IPS-15b (cell line): ENCODE results near the gene TNKS1BP1.

ENCODE experiments used
- H3K27me3 ChIP-seq: one replicate; pipeline ENCODE4 v1.6.1; 2013; ENCODE audit warnings: low read length; ENCODE audit not compliant: control insufficient read depth, insufficient read depth
- H3K36me3 ChIP-seq: one replicate; pipeline ENCODE4 v1.6.1; 2013; ENCODE audit warnings: low read length; ENCODE audit not compliant: control insufficient read depth, insufficient read depth
- H3K4me1 ChIP-seq: one replicate; pipeline ENCODE4 v1.6.1; 2013; ENCODE audit warnings: mild to moderate bottlenecking, low read length; ENCODE audit not compliant: control insufficient read depth, insufficient read depth
- H3K4me3 ChIP-seq: one replicate; pipeline ENCODE4 v1.5.1; 2013; ENCODE audit warnings: low read depth, low read length
- H3K9ac ChIP-seq: one replicate; pipeline ENCODE4 v1.6.1; 2013; ENCODE audit warnings: low read depth, mild to moderate bottlenecking, low read length
- H3K9me3 ChIP-seq: one replicate; pipeline ENCODE4 v1.6.1; 2013; ENCODE audit warnings: mild to moderate bottlenecking, low read length; ENCODE audit not compliant: control insufficient read depth, insufficient read depth

Gene TNKS1BP1

GRCh38 chr11:57275582-57275981 is 49.2 kb downstream of the TNKS1BP1 start:
- Histone ChIP-seq H3K27me3 (no peaks in the 10 kb centered on the region), H3K4me1 (peaks cover 7% of the 10 kb centered on the region), H3K9ac (no peak overlapping the region), H3K9me3 (no peaks in the 10 kb centered on the region), H3K4me3 (no peak overlapping the region), H3K36me3 (no peaks in the 10 kb centered on the region)

DNA sequence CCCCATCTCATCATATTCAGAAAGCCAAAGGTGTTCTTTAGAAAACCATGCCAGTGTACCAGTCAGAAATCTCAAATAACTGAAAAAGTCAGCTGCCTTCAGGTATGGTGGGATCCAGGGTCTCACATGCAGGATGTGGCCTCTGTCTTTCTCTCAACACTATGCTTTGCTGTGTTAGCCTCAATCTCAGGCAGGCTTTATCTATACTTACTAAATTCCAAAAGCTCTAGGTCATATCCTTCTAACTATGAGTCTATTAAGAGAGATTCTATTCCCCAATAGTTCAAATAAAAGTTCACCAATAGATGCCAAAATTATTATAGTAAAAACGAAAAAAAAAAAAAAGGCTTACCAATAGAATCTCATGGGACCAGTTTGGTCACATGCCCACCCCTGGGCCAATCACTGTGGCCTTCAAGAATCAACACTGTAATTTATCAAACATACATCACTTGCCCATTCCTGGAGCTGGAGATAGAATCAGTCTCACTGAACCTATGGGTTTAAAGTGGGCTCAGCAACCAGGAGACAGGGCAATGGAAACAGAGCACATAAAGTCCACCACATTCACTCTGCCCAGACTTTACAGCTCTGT is 49.8 kb downstream of the TNKS1BP1 start:
- Histone ChIP-seq H3K36me3 (no peaks in the 10 kb centered on the region), H3K4me3 (no peak overlapping the region), H3K27me3 (no peaks in the 10 kb centered on the region), H3K9ac (no peak overlapping the region), H3K9me3 (no peaks in the 10 kb centered on the region), H3K4me1 (peaks cover 7% of the 10 kb centered on the region)

GRCh38 chr11:57273448-57274058 is 51.2 kb downstream of the TNKS1BP1 start:
- Histone ChIP-seq H3K4me1 (peaks cover 7% of the 10 kb centered on the region), H3K9me3 (no peaks in the 10 kb centered on the region), H3K36me3 (no peaks in the 10 kb centered on the region), H3K9ac (no peak overlapping the region), H3K27me3 (no peaks in the 10 kb centered on the region), H3K4me3 (no peak overlapping the region)

- Histone ChIP-seq H3K4me1 (no peaks in the 10 kb centered on the region), H3K9ac (no peak overlapping the region), H3K9me3 (no peaks in the 10 kb centered on the region), H3K4me3 (no peak overlapping the region), H3K27me3 (no peaks in the 10 kb centered on the region), H3K36me3 (no peaks in the 10 kb centered on the region)
Measured at GRCh38 chr11:57269571-57270021, 55.2 kb downstream of the TNKS1BP1 start.

- H3K9ac ChIP-seq = no peak overlapping the region
- H3K9me3 ChIP-seq = no peaks in the 10 kb centered on the region
- H3K36me3 ChIP-seq = no peaks in the 10 kb centered on the region
- H3K4me3 ChIP-seq = no peak overlapping the region
- H3K27me3 ChIP-seq = no peaks in the 10 kb centered on the region
- H3K4me1 ChIP-seq = peaks cover 14% of the 10 kb centered on the region
Measured at GRCh38 chr11:57266157-57266556, 58.6 kb downstream of the TNKS1BP1 start.

DNA sequence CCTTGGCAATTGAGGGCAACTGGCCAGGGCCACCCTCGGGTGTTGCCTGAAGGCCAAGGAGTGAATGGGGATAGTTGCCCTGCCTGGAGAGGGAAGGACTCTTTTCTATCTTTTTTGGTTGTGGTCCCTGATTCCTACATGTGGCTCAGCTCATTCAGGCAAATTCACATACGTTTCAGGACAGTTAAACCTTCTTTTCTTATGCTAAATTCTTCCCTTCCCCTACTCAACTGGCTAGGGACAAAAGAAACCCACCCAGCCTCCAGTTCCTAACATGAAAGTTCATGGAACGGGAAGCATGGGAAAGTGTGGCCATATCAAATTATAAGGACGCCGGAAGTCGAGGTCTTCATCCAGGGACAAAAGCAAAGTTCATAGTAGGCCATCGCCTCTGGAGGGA is 61.4 kb downstream of the TNKS1BP1 start:
- H3K4me1 ChIP-seq = peaks cover 14% of the 10 kb centered on the region
- no peaks in the 10 kb centered on the region for H3K27me3 ChIP-seq
- H3K9me3 ChIP-seq = no peaks in the 10 kb centered on the region
- H3K9ac ChIP-seq = no peak overlapping the region
- no peaks in the 10 kb centered on the region for H3K36me3 ChIP-seq
- H3K4me3 ChIP-seq = no peak overlapping the region

- no peak overlapping the region for H3K4me3 ChIP-seq
- H3K4me1 ChIP-seq = peaks cover 14% of the 10 kb centered on the region
- H3K9me3 ChIP-seq = no peaks in the 10 kb centered on the region
- H3K27me3 ChIP-seq = no peaks in the 10 kb centered on the region
- H3K36me3 ChIP-seq = no peaks in the 10 kb centered on the region
- H3K9ac ChIP-seq = no peak overlapping the region
Measured at GRCh38 chr11:57262157-57262556, 62.6 kb downstream of the TNKS1BP1 start.

- H3K27me3 ChIP-seq = no peaks in the 10 kb centered on the region
- H3K4me3 ChIP-seq = no peak overlapping the region
- no peak overlapping the region for H3K9ac ChIP-seq
- no peaks in the 10 kb centered on the region for H3K9me3 ChIP-seq
- peaks cover 14% of the 10 kb centered on the region for H3K4me1 ChIP-seq
- no peaks in the 10 kb centered on the region for H3K36me3 ChIP-seq
Measured at GRCh38 chr11:57260937-57261783, 63.6 kb downstream of the TNKS1BP1 start.

DNA sequence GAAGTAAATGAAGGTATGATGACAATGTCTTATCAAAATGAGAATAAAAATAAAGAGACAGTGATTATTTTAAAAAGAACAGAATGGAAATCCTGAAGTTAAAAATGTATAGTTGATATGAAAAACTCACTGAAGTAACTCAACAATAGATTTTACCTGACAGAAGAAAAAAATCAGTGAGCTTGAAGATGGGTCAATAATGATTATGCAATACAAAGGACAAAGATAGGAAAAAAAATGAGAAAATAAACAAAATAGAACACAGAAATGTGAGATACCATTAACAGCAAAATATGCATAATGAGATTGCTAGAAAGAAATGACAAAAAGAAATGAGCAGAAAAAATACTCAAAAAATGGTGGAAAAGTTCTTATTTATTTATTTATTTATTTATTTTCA is 68.6 kb downstream of the TNKS1BP1 start:
- H3K9me3 ChIP-seq = no peaks in the 10 kb centered on the region
- H3K36me3 ChIP-seq = no peaks in the 10 kb centered on the region
- no peaks in the 10 kb centered on the region for H3K27me3 ChIP-seq
- no peak overlapping the region for H3K4me3 ChIP-seq
- no peak overlapping the region for H3K9ac ChIP-seq
- H3K4me1 ChIP-seq = no peaks in the 10 kb centered on the region

- no peak overlapping the region for H3K9ac ChIP-seq
- no peaks in the 10 kb centered on the region for H3K36me3 ChIP-seq
- no peaks in the 10 kb centered on the region for H3K27me3 ChIP-seq
- no peaks in the 10 kb centered on the region for H3K9me3 ChIP-seq
- H3K4me1 ChIP-seq = no peaks in the 10 kb centered on the region
- no peak overlapping the region for H3K4me3 ChIP-seq
Measured at GRCh38 chr11:57255618-57256017, 69.1 kb downstream of the TNKS1BP1 start.

DNA sequence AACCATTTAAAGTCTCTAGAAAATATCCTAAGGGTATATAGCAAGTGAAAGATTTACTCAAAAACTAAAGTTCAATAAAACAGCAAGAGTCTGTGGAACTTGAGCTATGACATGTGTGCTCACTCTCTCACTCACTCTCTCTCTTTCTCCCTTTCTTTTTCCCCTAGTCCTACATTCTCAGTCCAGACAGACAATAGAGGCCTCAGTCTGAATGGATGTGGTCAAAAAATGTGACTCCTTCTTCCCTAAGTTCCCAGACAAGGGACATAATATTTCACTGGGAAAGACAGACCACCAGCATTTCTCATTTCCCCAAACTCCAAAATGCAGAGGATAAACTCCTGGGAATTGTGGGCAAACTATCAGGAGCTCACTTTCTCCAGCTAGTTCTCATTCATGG is 70.1 kb downstream of the TNKS1BP1 start:
- Histone ChIP-seq H3K9ac (no peak overlapping the region), H3K27me3 (no peaks in the 10 kb centered on the region), H3K4me3 (no peak overlapping the region), H3K9me3 (no peaks in the 10 kb centered on the region), H3K36me3 (no peaks in the 10 kb centered on the region), H3K4me1 (no peaks in the 10 kb centered on the region)
